Suprapubic skin (tissue), 4 donors: ENCODE data around the gene LRCH1.

Source experiments
- CTCF ChIP-seq, 2 donors: fragments of 200-600 bp in 1 of 2; fragments of 450-650 bp in 1 of 2; sonication (generic) in 1 of 2; IDR thresholded peaks; one replicate each; pipeline ENCODE4 v1.5.1; 2016 to 2019; ENCODE audit warnings: antibody characterized with exemption in 2 of 2, mild to moderate bottlenecking in 1 of 2, moderate library complexity in 1 of 2
- EP300 ChIP-seq: sonication (generic); formaldehyde crosslinking; IDR thresholded peaks from one replicate; pipeline ENCODE4 v1.6.1; 2017; ENCODE audit warnings: antibody characterized with exemption
- POLR2AphosphoS5 ChIP-seq, 3 donors: sonication (generic); formaldehyde crosslinking; IDR thresholded peaks; one replicate each; pipeline ENCODE4 v1.6.1; 2017; ENCODE audit warnings: antibody characterized with exemption in 3 of 3

- TF ChIP-seq CTCF (IDR thresholded peaks at IDR 0.05) (no peak), EP300 (no peak), POLR2AphosphoS5 (IDR thresholded peaks at IDR 0.05) (no peak)
These were observed 242.4 kb downstream of the LRCH1 start for GRCh38 chr13:46795321-46795720.
